Measurements from ENCODE around the gene CD151. TPM values are rescaled to one million over a fixed set of nuclear protein-coding genes. Genes with fewer than 3 reads are reported as not detected.
A peak's percentile ranks its signal among the peaks of the same experiment; 100 is the strongest.

CD151 gene
- total RNA-seq, 1 donor from 2014 or later: 44.1 TPM

DNA sequence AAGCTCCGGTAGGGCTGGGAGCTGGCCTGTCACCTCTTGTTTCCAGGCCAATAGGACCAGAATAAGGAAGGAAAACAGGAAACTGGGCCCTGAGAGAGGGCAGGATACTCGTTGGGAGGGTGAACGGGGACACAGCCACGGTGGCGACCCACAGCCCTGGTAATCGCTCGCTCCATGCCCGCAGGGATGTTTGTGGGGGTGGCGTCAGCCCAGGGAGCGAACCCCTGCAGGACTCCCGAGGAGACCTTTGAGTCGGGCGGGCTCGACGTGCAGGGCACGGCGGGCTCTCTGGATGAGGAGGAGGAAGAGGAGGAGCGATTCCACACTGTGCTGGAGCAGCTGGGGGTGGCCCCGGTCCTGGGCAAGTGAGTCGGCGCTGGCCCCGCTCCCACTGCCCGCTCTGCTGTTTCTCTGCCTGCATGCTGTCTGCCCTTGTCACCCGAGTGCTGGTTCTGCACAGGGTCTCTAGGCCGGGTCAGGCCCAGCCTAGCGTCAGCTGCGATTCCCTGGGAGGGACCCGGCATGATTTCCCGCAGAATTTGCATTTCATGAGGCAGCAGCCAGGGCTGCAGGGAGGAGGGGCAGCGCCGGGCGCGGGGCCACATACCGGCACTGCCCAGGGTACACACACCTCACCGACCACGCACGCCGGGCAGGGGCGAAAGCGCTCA is 3.4 kb upstream of the CD151 start:
- DNase-seq: no peak

DNA sequence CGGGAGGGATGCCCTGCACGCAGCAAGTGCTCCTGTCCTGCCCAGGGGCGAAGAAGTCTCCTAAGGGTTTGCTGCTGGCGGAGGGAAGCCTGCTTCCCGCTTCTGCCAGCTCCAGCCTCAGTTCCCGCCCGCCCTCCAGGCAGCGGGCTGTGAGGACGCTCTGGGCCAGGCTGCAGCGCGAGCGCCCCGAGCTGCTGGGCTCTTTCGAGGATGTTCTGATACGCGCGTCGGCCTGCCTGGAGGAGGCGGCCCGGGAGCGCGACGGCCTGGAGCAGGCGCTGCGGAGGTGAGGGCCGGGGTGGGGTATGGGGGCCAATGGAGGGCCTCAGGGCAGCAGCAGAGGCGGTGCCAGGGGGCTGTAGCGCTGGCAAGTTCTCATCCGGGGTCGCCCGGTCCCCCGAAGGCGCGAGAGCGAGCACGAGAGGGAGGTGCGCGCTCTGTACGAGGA is 2.9 kb upstream of the CD151 start:
- no peak for DNase-seq

DNA sequence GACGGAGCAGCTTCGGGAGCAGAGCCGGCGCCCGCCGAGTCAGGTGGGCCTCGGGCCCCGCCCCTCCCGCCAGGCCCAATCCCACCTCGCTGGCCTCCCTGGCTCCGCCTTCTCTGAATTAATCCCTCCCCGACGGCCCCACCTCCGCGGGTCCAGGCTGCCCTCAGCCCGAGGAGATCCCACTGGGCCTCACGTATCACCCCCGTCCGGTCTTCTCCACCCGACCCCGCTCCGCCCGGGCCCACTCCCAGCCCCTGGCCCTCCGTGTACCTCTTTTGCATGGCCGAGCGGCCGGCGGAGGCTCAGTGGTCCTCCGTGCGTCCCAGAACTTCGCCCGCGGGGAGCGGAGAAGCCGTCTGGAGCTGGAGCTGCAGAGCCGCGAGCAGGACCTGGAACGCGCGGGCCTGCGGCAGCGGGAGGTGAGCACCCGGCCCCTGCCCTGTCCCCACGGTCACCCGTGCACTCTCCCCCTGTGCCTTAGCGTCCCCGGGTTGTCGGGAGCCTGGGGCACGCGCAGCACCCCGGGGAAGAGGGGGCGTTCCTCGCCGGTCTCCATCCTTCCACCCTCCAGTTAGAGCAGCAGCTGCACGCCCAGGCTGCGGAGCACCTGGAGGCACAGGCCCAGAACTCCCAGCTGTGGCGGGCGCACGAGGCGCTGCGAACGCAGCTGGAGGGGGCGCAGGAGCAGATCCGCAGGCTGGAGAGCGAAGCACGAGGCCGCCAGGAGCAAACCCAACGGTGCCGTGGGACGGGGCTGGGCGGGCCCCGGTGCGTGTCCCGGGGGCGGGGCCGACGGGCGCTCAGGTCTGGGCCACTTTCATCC is 2.2 kb upstream of the CD151 start:
- DNase-seq: no peak

DNA sequence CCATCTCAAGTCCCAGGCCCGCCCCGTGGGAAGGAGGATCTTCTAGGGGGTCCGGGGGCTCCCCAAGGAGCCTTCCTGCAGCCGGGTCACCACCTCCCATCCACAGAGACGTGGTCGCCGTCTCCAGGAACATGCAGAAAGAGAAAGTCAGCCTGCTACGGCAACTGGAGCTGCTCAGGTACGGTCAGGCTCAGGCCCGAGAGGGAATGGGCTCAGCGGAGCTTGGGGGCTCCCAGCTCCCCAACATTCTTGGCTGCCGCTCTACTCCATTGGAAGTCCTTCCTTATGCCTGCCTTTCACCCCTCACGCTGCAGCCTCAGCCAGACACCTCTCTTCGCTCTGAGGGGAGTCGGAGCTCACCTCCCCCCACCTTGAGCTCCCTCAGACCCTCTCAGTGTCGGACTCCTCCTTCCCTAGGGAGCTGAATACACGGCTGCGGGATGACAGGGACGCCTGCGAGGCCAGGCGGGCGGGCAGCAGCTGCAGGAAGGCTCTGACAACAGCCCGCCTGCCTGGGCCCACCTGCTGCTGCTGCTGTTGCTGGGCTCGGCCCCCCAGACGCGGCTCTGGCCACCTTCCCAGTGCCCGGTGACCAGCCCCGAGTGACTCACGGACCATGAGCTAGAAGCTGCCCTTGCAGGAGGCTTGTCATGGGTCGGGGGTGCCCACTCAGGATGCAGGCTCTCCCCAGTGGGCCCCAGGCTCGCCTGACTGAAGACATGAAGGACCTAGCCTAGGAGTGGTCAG is 1.5 kb upstream of the CD151 start:
- DNase-seq: no peak

DNA sequence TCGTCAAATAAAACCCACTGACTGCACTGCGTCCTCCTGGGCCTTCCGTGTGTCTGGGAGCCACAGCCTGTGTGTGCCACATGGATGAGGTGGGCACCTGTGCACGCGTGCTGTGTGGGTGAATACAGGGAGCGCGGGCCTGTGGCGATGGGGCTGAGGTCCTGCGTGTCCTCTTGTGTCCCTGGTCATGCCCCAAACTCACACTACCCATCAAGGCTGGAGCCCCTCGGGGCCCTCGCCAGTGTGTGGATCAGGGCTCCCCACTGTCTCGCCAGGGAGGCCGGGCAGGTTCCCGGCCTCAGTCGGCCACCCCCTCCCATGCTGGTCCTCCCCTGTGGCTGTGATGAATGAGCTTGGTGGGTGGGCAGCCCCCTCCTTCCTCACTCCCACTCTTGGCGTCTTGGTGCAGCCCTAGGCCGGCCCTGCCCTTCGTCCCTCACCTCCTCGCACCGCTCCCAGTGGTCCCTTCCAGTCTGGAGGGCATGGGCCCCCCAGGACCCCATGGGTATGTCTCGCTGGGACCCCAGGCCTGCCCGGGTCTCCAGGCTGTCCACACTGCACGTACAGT is 707 bp upstream of the CD151 start:
- no peak for DNase-seq

DNA sequence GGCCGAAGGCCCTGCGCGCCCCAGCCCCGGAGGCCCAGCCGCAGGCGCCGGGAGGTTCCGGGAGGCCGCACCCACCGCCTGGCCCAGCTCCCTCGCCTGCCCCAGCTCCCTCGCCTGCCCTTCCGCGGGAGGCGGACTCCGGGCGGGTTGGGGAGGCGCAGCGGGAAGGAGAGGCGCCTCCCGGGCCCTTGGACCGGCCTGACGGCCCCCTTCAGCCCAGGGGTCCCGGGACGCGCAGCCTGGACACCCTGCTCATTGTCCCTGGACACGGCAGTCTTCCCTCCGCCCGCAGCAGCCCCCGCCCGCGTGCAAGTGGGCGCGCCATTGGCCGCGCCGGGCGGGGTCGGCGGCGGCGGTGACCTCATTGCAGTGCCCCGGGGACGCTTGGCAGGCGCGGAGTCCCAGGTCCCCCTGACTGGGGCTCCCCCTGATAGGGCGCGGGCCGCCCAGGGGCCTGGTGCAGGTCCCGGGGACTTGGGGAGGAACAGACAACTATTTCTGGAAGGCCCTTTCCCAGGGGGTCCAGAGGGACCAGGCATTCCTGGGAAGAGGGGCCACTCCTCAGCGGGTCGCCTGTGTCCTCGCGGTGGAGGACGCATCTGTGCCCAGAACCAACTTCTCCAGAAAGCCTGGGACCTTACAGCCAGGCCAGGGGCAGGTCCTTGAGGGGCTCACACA is 501 bp downstream of the CD151 start:
- DNase-seq: no peak

DNA sequence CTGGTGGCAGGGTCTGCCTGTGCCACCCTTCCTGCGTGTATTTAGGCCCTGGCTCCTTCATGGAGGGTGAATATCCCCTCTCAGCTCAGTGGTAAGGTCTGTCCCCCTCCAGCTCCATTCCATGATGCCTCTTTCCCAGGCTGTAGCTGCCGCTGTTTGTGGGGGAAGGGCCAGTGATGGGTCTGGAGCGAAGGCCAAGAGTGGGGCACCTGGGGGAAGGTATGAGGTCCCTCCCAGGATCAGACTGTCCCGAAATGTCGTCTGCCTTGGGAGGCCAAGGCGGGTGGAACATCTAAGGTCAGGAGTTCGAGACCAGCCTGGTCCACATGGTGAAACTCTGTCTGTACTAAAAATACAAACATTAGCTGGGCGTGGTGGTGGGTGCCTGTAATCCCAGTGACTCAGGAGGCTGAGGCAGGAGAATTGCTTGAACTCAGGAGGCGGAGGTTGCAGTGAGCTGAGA is 1.1 kb downstream of the CD151 start:
- no peak for DNase-seq

DNA sequence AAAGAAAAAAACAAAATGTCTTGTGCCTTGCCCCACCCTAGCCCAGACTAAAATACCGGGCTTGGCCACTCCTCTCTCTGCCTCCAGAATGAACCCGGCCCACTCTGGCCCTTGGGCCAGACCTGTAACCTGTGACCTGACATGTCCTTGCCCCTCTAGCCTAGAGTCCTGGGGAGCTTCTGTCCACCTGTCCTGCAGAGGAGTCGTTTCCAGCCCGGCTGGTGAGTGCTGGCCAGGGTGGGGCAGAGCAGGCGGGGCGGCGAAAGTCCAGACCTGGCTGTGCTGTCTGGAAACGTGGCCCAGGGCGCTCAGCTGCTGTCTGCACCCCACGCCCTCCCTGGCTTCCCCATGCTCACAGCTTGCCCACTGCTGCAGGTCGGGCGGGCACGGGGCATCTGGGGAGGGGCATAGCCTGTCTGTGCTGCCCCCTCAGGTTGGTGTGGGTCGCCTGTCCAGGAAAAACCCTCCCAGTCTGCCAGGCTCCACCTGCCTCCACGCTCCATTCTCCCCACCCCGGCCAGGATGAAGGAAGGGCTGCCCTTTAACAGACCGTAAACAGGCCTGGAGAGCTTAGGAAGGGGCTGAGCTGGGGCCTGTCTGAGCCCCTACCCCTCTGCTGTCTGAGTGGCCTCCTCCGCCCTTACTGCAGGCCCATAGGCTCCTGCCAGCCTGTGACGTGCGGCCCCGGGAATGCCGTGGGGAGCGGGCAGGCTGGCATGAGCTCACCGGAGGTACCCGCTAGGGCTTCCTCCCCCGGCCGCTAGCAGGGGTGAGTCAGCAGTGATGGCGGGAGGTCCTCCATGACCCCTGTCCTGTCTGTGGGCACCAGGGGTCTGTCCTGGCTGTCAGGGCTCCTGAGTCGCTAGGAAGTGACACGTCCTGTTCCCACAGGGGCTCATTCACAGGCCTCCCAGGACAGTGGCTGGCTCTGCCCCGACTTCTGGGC is 1.9 kb downstream of the CD151 start:
- DNase-seq: no peak

DNA sequence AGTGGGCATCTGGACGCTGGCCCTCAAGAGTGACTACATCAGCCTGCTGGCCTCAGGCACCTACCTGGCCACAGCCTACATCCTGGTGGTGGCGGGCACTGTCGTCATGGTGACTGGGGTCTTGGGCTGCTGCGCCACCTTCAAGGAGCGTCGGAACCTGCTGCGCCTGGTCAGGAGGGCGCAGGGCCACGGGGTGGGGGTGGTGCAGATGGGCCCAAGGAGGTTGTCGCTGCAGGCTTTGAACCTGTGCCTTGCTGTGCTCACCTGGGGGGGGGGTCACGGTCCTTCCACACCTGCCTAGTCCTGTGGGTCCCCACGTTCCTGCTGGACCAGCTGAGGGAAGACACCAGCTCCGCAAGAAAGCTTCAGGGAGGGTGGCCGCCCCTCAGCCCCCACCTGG is 3.5 kb downstream of the CD151 start:
- DNase-seq: no peak

DNA sequence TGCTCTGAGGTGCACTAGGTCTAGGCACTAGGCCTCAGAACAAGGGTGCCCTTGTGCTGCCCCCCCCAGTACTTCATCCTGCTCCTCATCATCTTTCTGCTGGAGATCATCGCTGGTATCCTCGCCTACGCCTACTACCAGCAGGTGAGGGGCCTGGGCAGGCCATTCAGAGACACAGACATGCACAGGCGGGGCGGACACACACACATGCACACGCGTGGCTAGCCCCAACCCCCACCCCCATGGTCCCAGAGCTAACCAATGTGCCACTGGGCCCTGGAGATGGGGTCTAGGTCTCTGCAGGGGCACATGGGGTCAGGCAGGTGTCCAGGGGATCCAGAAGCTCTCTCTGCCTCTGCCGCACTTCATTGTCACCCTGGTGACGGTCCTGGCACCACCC is 3.9 kb downstream of the CD151 start:
- no peak for DNase-seq

DNA sequence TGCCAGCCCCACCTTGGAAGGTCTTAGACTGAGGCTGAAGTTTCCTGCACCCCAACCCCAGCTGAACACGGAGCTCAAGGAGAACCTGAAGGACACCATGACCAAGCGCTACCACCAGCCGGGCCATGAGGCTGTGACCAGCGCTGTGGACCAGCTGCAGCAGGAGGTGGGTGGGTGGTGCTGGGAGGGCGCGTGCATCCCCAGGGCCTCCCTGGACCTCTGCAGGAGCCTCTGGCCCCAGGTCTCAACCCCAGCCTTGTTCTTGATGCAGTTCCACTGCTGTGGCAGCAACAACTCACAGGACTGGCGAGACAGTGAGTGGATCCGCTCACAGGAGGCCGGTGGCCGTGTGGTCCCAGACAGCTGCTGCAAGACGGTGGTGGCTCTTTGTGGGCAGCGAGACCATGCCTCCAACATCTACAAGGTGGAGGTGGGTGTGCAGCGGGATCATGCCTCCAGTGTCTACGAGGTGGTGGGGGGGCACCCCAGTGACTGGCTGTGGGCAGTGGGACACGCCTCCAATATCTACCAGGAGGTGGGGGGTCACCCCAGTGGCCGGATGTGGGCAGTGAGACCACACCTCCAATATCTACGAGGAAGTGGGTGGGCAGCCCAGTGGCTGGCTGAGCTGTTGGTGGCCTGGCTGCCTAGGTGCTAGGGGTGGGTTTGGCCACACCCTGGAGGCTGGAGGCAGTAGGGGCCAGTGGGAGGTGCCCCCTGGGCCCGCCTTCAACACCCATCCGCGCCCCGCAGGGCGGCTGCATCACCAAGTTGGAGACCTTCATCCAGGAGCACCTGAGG is 4.6 kb downstream of the CD151 start:
- no peak for DNase-seq

DNA sequence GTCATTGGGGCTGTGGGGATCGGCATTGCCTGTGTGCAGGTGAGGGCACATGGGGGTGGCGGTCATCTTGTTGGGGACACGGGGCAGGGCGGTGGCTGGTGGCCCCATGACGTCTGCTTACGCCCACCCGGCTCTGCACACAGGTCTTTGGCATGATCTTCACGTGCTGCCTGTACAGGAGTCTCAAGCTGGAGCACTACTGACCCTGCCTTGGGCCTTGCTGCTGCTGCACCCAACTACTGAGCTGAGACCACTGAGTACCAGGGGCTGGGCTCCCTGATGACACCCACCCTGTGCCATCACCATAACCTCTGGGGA is 5.2 kb downstream of the CD151 start:
- DNase-seq: no peak

DNA sequence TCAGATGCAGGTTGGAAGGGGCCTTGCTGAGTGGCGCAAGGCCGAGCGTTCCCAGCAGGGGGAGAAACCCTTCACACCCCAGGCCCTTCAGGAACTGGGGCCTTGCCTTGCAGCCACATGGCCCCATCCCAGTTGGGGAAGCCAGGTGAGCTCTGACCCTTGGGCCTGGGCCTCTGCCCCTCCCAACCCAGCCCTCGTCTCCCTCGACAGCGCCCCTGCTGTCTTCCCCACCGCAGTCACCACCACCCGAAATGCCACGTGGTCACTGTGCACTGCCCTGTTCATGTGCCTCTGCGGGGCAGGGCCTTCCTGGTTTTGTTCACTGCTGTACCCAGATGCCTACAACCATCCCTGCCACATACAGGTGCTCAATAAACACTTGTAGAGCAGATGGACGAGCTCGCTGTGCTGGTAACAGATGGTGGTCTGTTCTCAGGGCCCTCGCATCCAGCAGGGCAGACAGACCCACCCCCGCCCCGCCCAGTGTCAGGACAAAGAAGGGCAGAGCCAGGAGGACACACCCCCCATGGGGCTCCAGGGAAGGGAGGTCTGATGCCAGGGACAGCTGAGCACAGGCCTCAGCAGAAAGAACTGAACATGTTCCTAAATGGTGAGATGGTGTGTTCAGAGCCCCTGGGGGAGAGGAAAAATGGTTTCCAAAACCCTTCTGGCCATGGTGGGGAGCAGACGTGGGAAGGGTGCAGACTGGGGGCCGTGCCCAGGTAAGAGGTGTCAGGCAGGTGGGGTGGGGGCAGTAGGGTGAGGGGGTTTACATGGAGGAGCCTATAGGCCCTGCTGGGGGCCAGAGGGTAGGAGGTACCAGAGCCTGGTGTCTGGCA is 5.9 kb downstream of the CD151 start:
- no peak for DNase-seq

DNA sequence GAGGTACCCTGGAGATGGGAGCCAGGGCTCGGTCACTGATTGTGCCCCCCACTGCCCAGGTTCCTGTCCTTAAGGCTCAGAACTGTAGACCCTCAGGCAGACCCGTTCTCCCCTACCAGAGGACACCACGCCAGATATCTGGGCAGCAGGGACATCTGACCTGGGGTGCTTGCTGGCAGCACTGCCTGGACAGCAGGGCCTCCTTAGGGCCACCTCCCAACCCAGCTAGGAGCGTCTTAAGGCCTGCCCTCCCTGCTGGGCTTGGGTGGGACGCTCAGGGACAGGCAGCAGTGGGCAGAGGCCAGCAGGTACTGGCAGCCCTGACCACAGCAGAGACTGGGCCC is 6.5 kb downstream of the CD151 start:
- DNase-seq: no peak

DNA sequence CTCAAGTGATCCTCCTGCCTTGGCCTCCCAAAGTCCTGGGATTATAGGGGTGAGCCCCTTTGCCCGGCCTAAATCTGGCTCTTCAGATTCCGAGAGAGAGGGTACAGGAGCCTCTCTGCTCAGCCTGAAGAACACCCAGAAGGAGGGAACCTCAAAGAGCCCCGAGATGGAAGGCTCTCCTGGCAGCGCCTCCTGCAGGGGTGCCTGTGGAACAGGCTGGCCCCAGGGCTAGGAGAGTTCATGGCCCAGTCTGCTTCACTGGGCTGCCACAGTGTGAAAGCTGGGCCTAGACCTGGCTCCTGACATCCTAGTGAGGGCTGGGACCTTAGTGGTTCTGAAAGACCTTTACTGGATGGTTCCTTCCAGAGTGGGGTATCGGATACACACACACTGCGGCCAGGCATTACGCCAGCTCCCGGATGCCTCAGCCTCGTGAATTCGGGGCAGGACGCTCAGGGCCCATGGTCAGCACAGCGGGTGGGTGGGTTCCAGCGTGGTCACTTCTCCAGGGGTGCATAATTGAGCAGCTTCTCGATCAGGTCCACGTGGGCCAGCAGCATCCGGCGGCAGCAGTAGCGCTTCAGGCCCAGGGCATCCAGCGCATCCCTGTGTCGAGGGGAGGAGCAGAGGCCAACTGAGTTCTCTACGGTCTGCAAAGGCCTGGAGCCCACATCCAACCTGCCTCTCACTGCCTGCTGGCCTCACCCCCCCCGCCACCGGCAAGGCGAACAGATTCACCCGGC is 7.3 kb downstream of the CD151 start:
- DNase-seq: no peak

DNA sequence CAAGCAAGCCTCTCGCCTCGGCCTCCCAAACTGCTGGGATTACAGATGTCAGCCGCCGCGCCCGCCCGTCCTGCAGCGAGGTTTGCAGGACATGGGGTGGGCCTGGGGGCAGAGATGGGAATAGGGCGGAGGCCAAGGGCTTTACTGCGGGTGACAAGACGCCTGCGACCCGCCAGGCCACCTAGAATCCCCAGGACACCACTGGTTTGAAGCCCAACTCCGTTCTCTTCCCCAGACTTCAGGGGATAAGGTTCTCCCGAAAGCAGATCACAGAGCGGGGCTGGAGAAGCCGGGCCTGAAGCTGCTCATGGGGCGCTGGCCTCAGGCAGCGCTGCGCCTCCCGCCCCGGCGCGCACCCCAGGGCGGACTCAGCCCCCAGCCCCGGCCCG is 9.2 kb downstream of the CD151 start:
- no peak for DNase-seq

DNA sequence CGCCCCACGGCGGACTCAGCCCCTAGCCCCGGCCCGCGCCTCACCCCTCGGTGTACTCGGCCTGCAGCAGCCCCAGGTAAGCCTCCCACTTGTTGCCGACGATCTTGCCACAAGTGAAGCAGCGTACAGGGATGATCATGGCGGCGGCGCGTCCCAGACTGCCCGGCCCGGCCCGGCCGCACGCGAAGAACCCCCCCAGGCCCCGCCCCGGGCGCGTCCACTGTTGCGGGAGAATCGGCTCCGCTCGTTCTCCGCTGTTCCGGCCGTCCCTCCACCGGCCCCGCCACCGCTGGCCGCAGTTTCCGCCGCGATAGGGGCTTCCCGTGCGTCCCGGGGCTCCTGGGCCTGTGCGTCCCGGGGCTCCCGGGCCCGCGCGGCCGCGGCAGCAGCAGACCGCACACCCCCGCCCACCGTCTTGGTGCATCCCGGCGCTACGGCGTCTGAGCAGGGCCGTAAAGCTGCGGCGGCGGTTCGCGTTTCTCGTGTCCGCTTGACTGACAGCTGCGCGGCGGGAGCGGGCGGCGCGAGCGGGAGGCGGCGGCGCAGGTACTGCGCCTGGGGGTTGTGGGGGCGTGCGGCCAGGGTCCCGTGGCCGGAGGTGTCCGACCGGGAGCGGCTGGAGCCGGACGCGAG is 9.7 kb downstream of the CD151 start, which contains the start of the genes POLR2L and TSPAN4:
POLR2L (minus strand) TSS at position 160 of the 633 bp plus-strand sequence; CDS start at position 139, 21 bp downstream.
TSPAN4 (plus strand) TSS at position 483 of the 633 bp plus-strand sequence. CDS start 7,453 bp downstream, outside the sequence.
- peak; percentile 85 for DNase-seq

All from occipital lobe (tissue), 2 donors.